ENCODE results near the gene KIF3B.
A peak's percentile ranks its signal among the peaks of the same experiment; 100 is the strongest.
"Not testable (repeated sequence)": the region's sequence is repeated elsewhere in the genome, so short reads cannot be mapped to it uniquely, and the experiment has no call there.

Gene KIF3B

GRCh38 chr20:32320305-32320704, 42.9 kb downstream of the KIF3B start:
- no peak for DNase-seq
- TF ChIP-seq POLR2A (IDR thresholded peaks at IDR 0.05; ENCODE audit: low read length): no peak
- no peak for TF ChIP-seq GATA1 (IDR thresholded peaks at IDR 0.05; ENCODE audit: low read depth, low read length)

- TF ChIP-seq POLR2A (IDR thresholded peaks at IDR 0.05; ENCODE audit: low read length): no peak
- no peak for TF ChIP-seq GATA1 (IDR thresholded peaks at IDR 0.05; ENCODE audit: low read depth, low read length)
Measured at GRCh38 chr20:32321390-32321789, 43.9 kb downstream of the KIF3B start.

GRCh38 chr20:32322260-32322659, 44.8 kb downstream of the KIF3B start:
- DNase-seq: not testable (repeated sequence)

More at GRCh38 chr20:32321390-32321789, 43.9 kb downstream of the KIF3B start:
- no peak for DNase-seq

- not testable (repeated sequence) for DNase-seq
Measured at GRCh38 chr20:32323761-32324160, 46.3 kb downstream of the KIF3B start.

GRCh38 chr20:32325706-32326503, 48.5 kb downstream of the KIF3B start:
- TF ChIP-seq POLR2A (IDR thresholded peaks at IDR 0.05; ENCODE audit: low read length): no peak
- no peak for TF ChIP-seq GATA1 (IDR thresholded peaks at IDR 0.05; ENCODE audit: low read depth, low read length)
- peak; percentile 41 to 61 for DNase-seq

- TF ChIP-seq GATA1 (IDR thresholded peaks at IDR 0.05; ENCODE audit: low read depth, low read length) (no peak), POLR2A (IDR thresholded peaks at IDR 0.05; ENCODE audit: low read length) (no peak)
- DNase-seq: peak in 1 of 2 experiments; percentile 44
Measured at GRCh38 chr20:32326504-32326845, 49.0 kb downstream of the KIF3B start.

GRCh38 chr20:32327087-32327681, 49.7 kb downstream of the KIF3B start:
- TF ChIP-seq POLR2A (IDR thresholded peaks at IDR 0.05; ENCODE audit: low read length) (no peak), GATA1 (IDR thresholded peaks at IDR 0.05; ENCODE audit: low read depth, low read length) (no peak)
- no peak for DNase-seq

- no peak for TF ChIP-seq POLR2A (IDR thresholded peaks at IDR 0.05; ENCODE audit: low read length)
- TF ChIP-seq GATA1 (IDR thresholded peaks at IDR 0.05; ENCODE audit: low read depth, low read length): no peak
- no peak for DNase-seq
Measured at GRCh38 chr20:32329817-32330554, 52.5 kb downstream of the KIF3B start.

GRCh38 chr20:32330555-32330897, 53.1 kb downstream of the KIF3B start:
- no peak for DNase-seq
- TF ChIP-seq GATA1 (IDR thresholded peaks at IDR 0.05; ENCODE audit: low read depth, low read length): no peak
- no peak for TF ChIP-seq POLR2A (IDR thresholded peaks at IDR 0.05; ENCODE audit: low read length)

GRCh38 chr20:32332614-32333013, 55.2 kb downstream of the KIF3B start:
- DNase-seq: no peak
- no peak for TF ChIP-seq POLR2A (IDR thresholded peaks at IDR 0.05; ENCODE audit: low read length)

- no peak for DNase-seq
Measured at GRCh38 chr20:32333181-32333987, 55.9 kb downstream of the KIF3B start.

GRCh38 chr20:32333988-32334885, 56.8 kb downstream of the KIF3B start:
- TF ChIP-seq POLR2A (IDR thresholded peaks at IDR 0.05; ENCODE audit: low read length): no peak
- TF ChIP-seq GATA1 (IDR thresholded peaks at IDR 0.05; ENCODE audit: low read depth, low read length): no peak
- peak; percentile 85 to 86 for DNase-seq

More at GRCh38 chr20:32333181-32333987, 55.9 kb downstream of the KIF3B start:
- TF ChIP-seq POLR2A (IDR thresholded peaks at IDR 0.05; ENCODE audit: low read length) (no peak), GATA1 (IDR thresholded peaks at IDR 0.05; ENCODE audit: low read depth, low read length) (no peak)

GRCh38 chr20:32336918-32337347, 59.5 kb downstream of the KIF3B start:
- no peak for TF ChIP-seq GATA1 (IDR thresholded peaks at IDR 0.05; ENCODE audit: low read depth, low read length)
- TF ChIP-seq POLR2A (IDR thresholded peaks at IDR 0.05; ENCODE audit: low read length): no peak
- peak; percentile 58 to 62 for DNase-seq
